GM06990 (cell line): ENCODE data around the gene HOXB3.

Experiments
- DNase-seq: peaks from one replicate; pipeline ENCODE4 v3.0.0-alpha.2; 2011; ENCODE audit not compliant: insufficient read length; ENCODE audit errors: extremely low read depth
- H3K27me3 ChIP-seq: replicated peaks from 2 replicates; pipeline ENCODE4 v1.6.0; 2011; ENCODE audit warnings: low read length; ENCODE audit not compliant: control insufficient read depth, insufficient read depth
- H3K36me3 ChIP-seq: 2 replicates; pipeline ENCODE4 v1.5.1; 2011; ENCODE audit warnings: low read length; ENCODE audit not compliant: control insufficient read depth, insufficient read depth
- H3K4me3 ChIP-seq: replicated peaks from 2 replicates; pipeline ENCODE4 v1.5.1; 2011; ENCODE audit warnings: low read depth, mild to moderate bottlenecking, control low read depth, low read length
- TF ChIP-seq, protein P1 (sequence below): IDR thresholded peaks from 2 replicates; pipeline ENCODE4 v1.5.1; 2011; ENCODE audit warnings: low read length, control low read depth, mild to moderate bottlenecking, inconsistent platforms; ENCODE audit not compliant: insufficient read depth, poor library complexity, severe bottlenecking

The HOXB3 gene

GRCh38 chr17:48633266-48633677 lies 43.2 kb upstream of the HOXB3 start:
- TF ChIP-seq, protein P1, sequence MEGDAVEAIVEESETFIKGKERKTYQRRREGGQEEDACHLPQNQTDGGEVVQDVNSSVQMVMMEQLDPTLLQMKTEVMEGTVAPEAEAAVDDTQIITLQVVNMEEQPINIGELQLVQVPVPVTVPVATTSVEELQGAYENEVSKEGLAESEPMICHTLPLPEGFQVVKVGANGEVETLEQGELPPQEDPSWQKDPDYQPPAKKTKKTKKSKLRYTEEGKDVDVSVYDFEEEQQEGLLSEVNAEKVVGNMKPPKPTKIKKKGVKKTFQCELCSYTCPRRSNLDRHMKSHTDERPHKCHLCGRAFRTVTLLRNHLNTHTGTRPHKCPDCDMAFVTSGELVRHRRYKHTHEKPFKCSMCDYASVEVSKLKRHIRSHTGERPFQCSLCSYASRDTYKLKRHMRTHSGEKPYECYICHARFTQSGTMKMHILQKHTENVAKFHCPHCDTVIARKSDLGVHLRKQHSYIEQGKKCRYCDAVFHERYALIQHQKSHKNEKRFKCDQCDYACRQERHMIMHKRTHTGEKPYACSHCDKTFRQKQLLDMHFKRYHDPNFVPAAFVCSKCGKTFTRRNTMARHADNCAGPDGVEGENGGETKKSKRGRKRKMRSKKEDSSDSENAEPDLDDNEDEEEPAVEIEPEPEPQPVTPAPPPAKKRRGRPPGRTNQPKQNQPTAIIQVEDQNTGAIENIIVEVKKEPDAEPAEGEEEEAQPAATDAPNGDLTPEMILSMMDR = no peak
- DNase-seq = no peak
- no peak overlapping the region for H3K4me3 ChIP-seq
- H3K27me3 ChIP-seq = peaks cover 2% of the 10 kb centered on the region
- H3K36me3 ChIP-seq = no peaks in the 10 kb centered on the region

- H3K36me3 ChIP-seq = no peaks in the 10 kb centered on the region
- H3K4me3 ChIP-seq = no peak overlapping the region
- DNase-seq = no peak
- H3K27me3 ChIP-seq = peaks cover 2% of the 10 kb centered on the region
- TF ChIP-seq, protein P1 = no peak
Measured at GRCh38 chr17:48632579-48633265, 42.7 kb upstream of the HOXB3 start.

GRCh38 chr17:48631693-48632578 lies 41.9 kb upstream of the HOXB3 start:
- Histone ChIP-seq H3K36me3 (no peaks in the 10 kb centered on the region), H3K4me3 (no peak overlapping the region), H3K27me3 (peaks cover 2% of the 10 kb centered on the region)
- DNase-seq = no peak
- TF ChIP-seq, protein P1 = no peak

GRCh38 chr17:48630925-48631692 lies 41.1 kb upstream of the HOXB3 start:
- DNase-seq = no peak
- TF ChIP-seq, protein P1 = no peak
- no peaks in the 10 kb centered on the region for H3K36me3 ChIP-seq
- H3K4me3 ChIP-seq = no peak overlapping the region
- H3K27me3 ChIP-seq = peaks cover 2% of the 10 kb centered on the region

DNA sequence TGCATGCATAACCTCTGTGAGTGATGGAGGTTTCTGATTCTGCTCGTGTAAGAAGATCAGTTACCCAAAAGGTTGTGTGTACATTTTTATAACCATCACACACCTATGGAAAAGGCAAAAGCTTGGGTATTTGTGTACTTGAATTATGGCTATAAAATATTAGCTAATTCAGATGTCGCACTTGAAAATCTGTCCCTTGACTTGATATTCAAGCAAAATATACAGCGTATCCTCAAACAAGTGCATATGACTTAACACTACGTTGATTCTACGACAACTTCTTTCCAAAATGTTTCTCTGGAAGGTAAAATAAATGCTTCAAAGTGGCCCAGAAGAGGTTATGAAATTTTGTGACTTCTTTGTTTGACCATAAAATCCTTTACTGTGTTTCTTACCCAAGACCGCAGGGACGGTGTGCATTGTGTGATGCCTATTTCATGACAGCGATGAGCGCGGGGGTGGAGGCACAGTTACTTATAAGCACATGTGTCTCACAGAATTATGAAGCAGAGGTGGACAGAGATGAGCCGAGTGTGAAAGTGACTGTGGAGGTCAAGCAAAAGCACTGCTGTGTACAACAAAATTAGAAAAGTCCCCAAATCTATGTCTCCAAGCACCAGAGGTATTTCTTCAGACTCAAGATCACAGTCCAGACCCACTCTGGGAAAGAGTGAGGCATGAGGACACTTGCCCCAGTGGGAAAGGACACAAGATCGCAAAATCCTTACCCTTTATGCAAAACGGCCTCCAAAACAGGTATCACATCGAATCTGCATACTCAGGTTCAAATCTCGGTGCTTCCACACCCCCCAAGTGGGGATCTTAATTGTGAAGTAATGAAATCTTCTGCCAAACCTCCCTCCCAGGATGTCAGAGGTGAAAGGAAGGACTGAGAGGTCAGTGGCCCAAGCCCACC lies 40.2 kb upstream of the HOXB3 start:
- H3K27me3 ChIP-seq = peaks cover 2% of the 10 kb centered on the region
- TF ChIP-seq, protein P1 = no peak
- no peaks in the 10 kb centered on the region for H3K36me3 ChIP-seq
- no peak overlapping the region for H3K4me3 ChIP-seq
- no peak for DNase-seq
